NK-92 treated with Interleukin-12 subunit alpha and Interleukin-12 subunit beta, amount 100 ng/mL, for 24 hours (cell line): ENCODE measurements around the gene PGAP3.
A peak's percentile ranks its signal among the peaks of the same experiment; 100 is the strongest.

Experiments used
- DNase-seq: peaks from one replicate; lab custom pipeline; 2025; lab: John Stamatoyannopoulos, UW

Gene PGAP3

GRCh38 chr17:39696731-39697130 is 8.9 kb upstream of the PGAP3 start:
- DNase-seq, result no peak

GRCh38 chr17:39695089-39695474 is 7.2 kb upstream of the PGAP3 start:
- no peak for DNase-seq

GRCh38 chr17:39694593-39694992 is 6.7 kb upstream of the PGAP3 start:
- no peak for DNase-seq

GRCh38 chr17:39688945-39689344 is 1.1 kb upstream of the PGAP3 start:
- no peak for DNase-seq

GRCh38 chr17:39688475-39688835 is 598 bp upstream of the PGAP3 start:
- no peak for DNase-seq

- DNase-seq, result no peak
These were observed 734 bp downstream of the PGAP3 start for GRCh38 chr17:39687101-39687545.

GRCh38 chr17:39684369-39685192 is 3.3 kb downstream of the PGAP3 start:
- DNase-seq, result no peak

- no peak for DNase-seq
These were observed 4.4 kb downstream of the PGAP3 start for GRCh38 chr17:39683295-39683939.

GRCh38 chr17:39679521-39680192 is 8.2 kb downstream of the PGAP3 start:
- DNase-seq, result no peak

- no peak for DNase-seq
These were observed 9.3 kb downstream of the PGAP3 start for GRCh38 chr17:39678340-39679116.

- DNase-seq, result no peak
These were observed 10.1 kb downstream of the PGAP3 start for GRCh38 chr17:39677542-39678339.

- DNase-seq, result no peak
These were observed 10.8 kb downstream of the PGAP3 start for GRCh38 chr17:39677072-39677471.

GRCh38 chr17:39676198-39676819 is 11.5 kb downstream of the PGAP3 start:
- DNase-seq, result peak; percentile 20

- no peak for DNase-seq
These were observed 12.3 kb downstream of the PGAP3 start for GRCh38 chr17:39675390-39676082.

GRCh38 chr17:39674702-39675389 is 13.0 kb downstream of the PGAP3 start:
- DNase-seq, result no peak

GRCh38 chr17:39674179-39674578 is 13.7 kb downstream of the PGAP3 start:
- DNase-seq, result no peak

GRCh38 chr17:39673335-39674081 is 14.3 kb downstream of the PGAP3 start:
- DNase-seq, result no peak

- no peak for DNase-seq
These were observed 15.1 kb downstream of the PGAP3 start for GRCh38 chr17:39672522-39673334.
